ENCODE results near the gene ESYT2.

Gene ESYT2

GRCh38 chr7:158802535-158803366 is 26.6 kb downstream of the ESYT2 start:
- no peak for DNase-seq

GRCh38 chr7:158798741-158799140 is 30.6 kb downstream of the ESYT2 start:
- no peak for DNase-seq

- DNase-seq = no peak
These were observed 32.6 kb downstream of the ESYT2 start for GRCh38 chr7:158796667-158797066.

GRCh38 chr7:158795272-158795671 is 34.0 kb downstream of the ESYT2 start:
- no peak for DNase-seq

GRCh38 chr7:158791107-158791506 is 38.2 kb downstream of the ESYT2 start:
- DNase-seq = no peak

- DNase-seq = no peak
These were observed 39.5 kb downstream of the ESYT2 start for GRCh38 chr7:158789842-158790241.

GRCh38 chr7:158786898-158787297 is 42.4 kb downstream of the ESYT2 start:
- no peak for DNase-seq

- DNase-seq = no peak
These were observed 45.0 kb downstream of the ESYT2 start for GRCh38 chr7:158784270-158784669.

GRCh38 chr7:158783595-158783994 is 45.7 kb downstream of the ESYT2 start:
- DNase-seq = no peak

- no peak for DNase-seq
These were observed 46.4 kb downstream of the ESYT2 start for GRCh38 chr7:158782761-158783401.

- DNase-seq = no peak
These were observed 47.2 kb downstream of the ESYT2 start for GRCh38 chr7:158781974-158782664.

- no peak for DNase-seq
These were observed 47.9 kb downstream of the ESYT2 start for GRCh38 chr7:158781217-158781973.

- no peak for DNase-seq
These were observed 50.0 kb downstream of the ESYT2 start for GRCh38 chr7:158779061-158780000.

- DNase-seq = no peak
These were observed 50.8 kb downstream of the ESYT2 start for GRCh38 chr7:158778471-158778870.

GRCh38 chr7:158777793-158778192 is 51.5 kb downstream of the ESYT2 start:
- DNase-seq = no peak

- DNase-seq = no peak
These were observed 52.8 kb downstream of the ESYT2 start for GRCh38 chr7:158776474-158776873.

GRCh38 chr7:158774952-158775351 is 54.4 kb downstream of the ESYT2 start:
- no peak for DNase-seq

- DNase-seq = no peak
These were observed 56.4 kb downstream of the ESYT2 start for GRCh38 chr7:158772916-158773315.

- DNase-seq = no peak
These were observed 58.0 kb downstream of the ESYT2 start for GRCh38 chr7:158771213-158771834.

- no peak for DNase-seq
These were observed 61.6 kb downstream of the ESYT2 start for GRCh38 chr7:158767707-158768106.

GRCh38 chr7:158766570-158767281 is 62.6 kb downstream of the ESYT2 start:
- peak in 1 of 5 experiments; percentile 29 for DNase-seq
